Islet of Langerhans (tissue), 1 donor: ENCODE results near the gene CCN6.

Experiments
- FAIRE-seq: peaks from one replicate; lab custom pipeline; 2011; peaks lifted over from hg19 to GRCh38; lab: Jason Lieb, UNC

The CCN6 gene

GRCh38 chr6:112054001-112054400, at the start of gene CCN6:
TSS of gene CCN6 (plus strand) at chr6:112054104. CDS start at chr6:112054358, 254 bp downstream.
- FAIRE-seq, result no peak

- FAIRE-seq, result no peak
Observed at GRCh38 chr6:112004201-112005012, 49.5 kb upstream of the CCN6 start.

- no peak for FAIRE-seq
Observed at GRCh38 chr6:112005013-112005371, 48.9 kb upstream of the CCN6 start.

GRCh38 chr6:112007254-112007653, 46.6 kb upstream of the CCN6 start:
- FAIRE-seq, result no peak

GRCh38 chr6:112007805-112008204, 46.1 kb upstream of the CCN6 start:
- no peak for FAIRE-seq

- FAIRE-seq, result no peak
Observed at GRCh38 chr6:112008482-112008881, 45.4 kb upstream of the CCN6 start.

GRCh38 chr6:112010328-112010727, 43.6 kb upstream of the CCN6 start:
- no peak for FAIRE-seq

GRCh38 chr6:112013051-112013450, 40.9 kb upstream of the CCN6 start:
- FAIRE-seq, result no peak

- FAIRE-seq, result no peak
Observed at GRCh38 chr6:112014483-112014882, 39.4 kb upstream of the CCN6 start.

GRCh38 chr6:112015725-112016124, 38.2 kb upstream of the CCN6 start:
- no peak for FAIRE-seq

- no peak for FAIRE-seq
Observed at GRCh38 chr6:112016320-112016719, 37.6 kb upstream of the CCN6 start.

GRCh38 chr6:112017169-112017568, 36.7 kb upstream of the CCN6 start:
- FAIRE-seq, result no peak

- no peak for FAIRE-seq
Observed at GRCh38 chr6:112017760-112018537, 36.0 kb upstream of the CCN6 start.

- no peak for FAIRE-seq
Observed at GRCh38 chr6:112018619-112019416, 35.1 kb upstream of the CCN6 start.

GRCh38 chr6:112019589-112019988, 34.3 kb upstream of the CCN6 start:
- no peak for FAIRE-seq

- no peak for FAIRE-seq
Observed at GRCh38 chr6:112021691-112022310, 32.1 kb upstream of the CCN6 start.

- FAIRE-seq, result no peak
Observed at GRCh38 chr6:112022749-112023148, 31.2 kb upstream of the CCN6 start.

- FAIRE-seq, result no peak
Observed at GRCh38 chr6:112024464-112024863, 29.4 kb upstream of the CCN6 start.

- no peak for FAIRE-seq
Observed at GRCh38 chr6:112026933-112027332, 27.0 kb upstream of the CCN6 start.

GRCh38 chr6:112027942-112028674, 25.8 kb upstream of the CCN6 start:
- FAIRE-seq, result no peak

GRCh38 chr6:112029045-112029822, 24.7 kb upstream of the CCN6 start:
- no peak for FAIRE-seq
